NB4 (cell line): Measurements from ENCODE around the gene PRRC1.

ENCODE experiments used
- DNase-seq: peaks from one replicate; pipeline ENCODE4 v3.0.0; 2010; ENCODE audit warnings: low read depth
- H3K4me3 ChIP-seq: one replicate; pipeline ENCODE4 v1.5.1; 2011; ENCODE audit warnings: mild to moderate bottlenecking, low read depth, low read length, moderate library complexity
- MYC ChIP-seq: IDR thresholded peaks from 2 replicates; pipeline ENCODE4 v1.6.1; 2011; ENCODE audit warnings: low read depth, low read length
- POLR2A ChIP-seq: IDR thresholded peaks from 2 replicates; pipeline ENCODE4 v1.6.1; 2011; ENCODE audit warnings: mild to moderate bottlenecking; ENCODE audit not compliant: insufficient read length; ENCODE audit errors: extremely low read depth
- TF ChIP-seq, protein P1 (sequence below): IDR thresholded peaks from 2 replicates; pipeline ENCODE4 v1.6.1; 2011; ENCODE audit warnings: low read depth, low read length
- TF ChIP-seq, protein P2 (sequence below): IDR thresholded peaks from one replicate; pipeline ENCODE4 v1.5.1; 2012; ENCODE audit warnings: low read depth, low read length

Gene PRRC1

GRCh38 chr5:127551410-127552041 is 34.1 kb downstream of the PRRC1 start:
- H3K4me3 ChIP-seq: no peak overlapping the region
- no peak for DNase-seq
- TF ChIP-seq, protein P1, sequence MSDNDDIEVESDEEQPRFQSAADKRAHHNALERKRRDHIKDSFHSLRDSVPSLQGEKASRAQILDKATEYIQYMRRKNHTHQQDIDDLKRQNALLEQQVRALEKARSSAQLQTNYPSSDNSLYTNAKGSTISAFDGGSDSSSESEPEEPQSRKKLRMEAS: no peak
- TF ChIP-seq POLR2A (no peak), MYC (no peak)
- TF ChIP-seq, protein P2, sequence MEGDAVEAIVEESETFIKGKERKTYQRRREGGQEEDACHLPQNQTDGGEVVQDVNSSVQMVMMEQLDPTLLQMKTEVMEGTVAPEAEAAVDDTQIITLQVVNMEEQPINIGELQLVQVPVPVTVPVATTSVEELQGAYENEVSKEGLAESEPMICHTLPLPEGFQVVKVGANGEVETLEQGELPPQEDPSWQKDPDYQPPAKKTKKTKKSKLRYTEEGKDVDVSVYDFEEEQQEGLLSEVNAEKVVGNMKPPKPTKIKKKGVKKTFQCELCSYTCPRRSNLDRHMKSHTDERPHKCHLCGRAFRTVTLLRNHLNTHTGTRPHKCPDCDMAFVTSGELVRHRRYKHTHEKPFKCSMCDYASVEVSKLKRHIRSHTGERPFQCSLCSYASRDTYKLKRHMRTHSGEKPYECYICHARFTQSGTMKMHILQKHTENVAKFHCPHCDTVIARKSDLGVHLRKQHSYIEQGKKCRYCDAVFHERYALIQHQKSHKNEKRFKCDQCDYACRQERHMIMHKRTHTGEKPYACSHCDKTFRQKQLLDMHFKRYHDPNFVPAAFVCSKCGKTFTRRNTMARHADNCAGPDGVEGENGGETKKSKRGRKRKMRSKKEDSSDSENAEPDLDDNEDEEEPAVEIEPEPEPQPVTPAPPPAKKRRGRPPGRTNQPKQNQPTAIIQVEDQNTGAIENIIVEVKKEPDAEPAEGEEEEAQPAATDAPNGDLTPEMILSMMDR: no peak

DNA sequence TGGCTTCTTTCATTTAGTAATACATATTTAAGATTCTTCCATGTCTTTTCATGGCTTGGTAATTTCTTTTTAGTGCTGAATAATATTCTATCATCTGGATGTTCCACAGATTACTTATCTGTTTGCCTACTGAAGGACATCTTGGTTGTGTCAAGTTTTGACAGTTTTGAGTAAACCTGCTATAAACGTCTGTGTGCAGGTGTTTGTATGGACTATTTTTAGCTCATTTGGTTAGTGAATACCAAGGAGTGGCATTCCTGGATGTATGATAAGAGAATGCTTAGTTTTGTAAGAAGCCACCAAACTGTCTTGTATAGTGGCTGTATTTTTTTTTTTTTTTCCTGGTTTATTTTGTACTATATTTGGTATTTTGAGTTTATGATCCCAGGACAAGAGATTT is 38.4 kb downstream of the PRRC1 start:
- DNase-seq: no peak
- TF ChIP-seq, protein P2: no peak
- TF ChIP-seq, protein P1: no peak
- TF ChIP-seq MYC (no peak), POLR2A (no peak)

DNA sequence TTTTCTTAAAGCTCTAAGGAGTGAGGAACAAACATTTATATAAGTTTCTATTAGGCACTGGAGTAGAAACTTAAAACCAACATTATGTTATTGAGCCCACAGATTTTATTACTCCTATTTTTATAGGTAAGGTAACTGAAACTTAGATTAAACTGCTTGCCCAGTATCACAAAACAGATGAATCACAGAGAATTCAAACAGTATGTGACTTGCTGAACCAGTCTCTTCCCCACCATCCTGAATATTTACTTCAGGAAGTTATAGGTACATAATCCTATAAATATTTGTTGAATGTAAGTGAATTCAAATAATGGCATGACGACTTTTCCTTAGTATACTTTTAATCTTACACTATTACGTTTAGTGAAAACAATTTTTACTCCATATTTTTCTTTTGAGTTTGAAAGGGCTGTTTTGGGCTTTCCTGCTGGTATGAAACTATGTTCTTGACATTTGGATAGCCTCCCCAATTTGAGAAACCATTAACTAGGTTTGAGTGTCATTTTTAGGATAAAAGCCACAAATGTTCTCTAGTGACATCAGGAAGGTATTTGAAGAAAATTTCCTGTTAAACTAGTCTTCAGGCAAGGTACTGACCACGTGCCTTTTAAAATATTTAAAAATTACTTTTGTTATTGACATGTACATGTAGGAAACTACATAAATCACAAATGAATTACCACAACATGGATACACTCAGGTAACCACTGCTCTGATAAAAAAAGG is 39.3 kb downstream of the PRRC1 start:
- no peak for TF ChIP-seq POLR2A
- TF ChIP-seq, protein P1: no peak
- TF ChIP-seq MYC: no peak
- TF ChIP-seq, protein P2: no peak
- no peak for DNase-seq
- H3K4me3 ChIP-seq: no peak overlapping the region

More for the DNA sequence above, 38.4 kb downstream of the PRRC1 start:
- no peak overlapping the region for H3K4me3 ChIP-seq

GRCh38 chr5:127558273-127558672 is 40.8 kb downstream of the PRRC1 start:
- no peak for DNase-seq
- no peak overlapping the region for H3K4me3 ChIP-seq
- TF ChIP-seq, protein P1: no peak
- no peak for TF ChIP-seq POLR2A
- no peak for TF ChIP-seq MYC
- TF ChIP-seq, protein P2: no peak

DNA sequence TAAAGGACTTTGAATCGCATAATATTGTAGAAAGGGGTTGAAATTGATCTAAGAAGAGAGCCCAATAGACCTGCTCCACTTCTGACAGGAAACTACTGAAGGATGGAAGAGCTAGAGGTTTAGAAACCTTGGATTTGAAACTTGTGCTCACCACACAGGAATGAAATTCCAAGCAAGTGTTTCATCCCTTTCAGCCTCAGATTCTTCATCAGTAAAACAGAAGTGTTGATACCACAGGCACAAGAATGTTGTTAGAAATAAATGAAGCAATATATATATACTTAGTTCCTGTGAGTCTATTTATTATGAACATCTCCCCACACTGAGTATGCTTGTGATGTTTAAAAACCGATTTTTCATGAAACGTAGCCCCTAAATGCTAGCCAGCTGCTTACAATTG is 43.8 kb downstream of the PRRC1 start:
- TF ChIP-seq POLR2A: no peak
- TF ChIP-seq, protein P2: no peak
- TF ChIP-seq, protein P1: no peak
- no peak for TF ChIP-seq MYC
- DNase-seq: no peak
- no peak overlapping the region for H3K4me3 ChIP-seq
